Neural progenitor cell (in vitro differentiated cells): ENCODE results near the gene C11orf42. TPM values are rescaled to one million over a fixed set of nuclear protein-coding genes. Genes with fewer than 3 reads are reported as not detected.
A peak's percentile ranks its signal among the peaks of the same experiment; 100 is the strongest.

ENCODE experiments used
- DNase-seq: peaks from one replicate; pipeline ENCODE4 v3.0.0-alpha.2; 2016; ENCODE audit warnings: low spot score
- H2AFZ ChIP-seq: fragments of 200-600 bp; sonication (generic); replicated peaks from 2 replicates; pipeline ENCODE4 v1.6.1; 2016; ENCODE audit warnings: antibody characterized with exemption
- H3F3A ChIP-seq: fragments of 200-600 bp; sonication (generic); 2 replicates; pipeline ENCODE4 v1.6.1; 2016; ENCODE audit warnings: antibody characterized with exemption, low read depth
- H3K27ac ChIP-seq: fragments of 200-600 bp; sonication (generic); 2 replicates; pipeline ENCODE4 v1.5.1; 2016; ENCODE audit warnings: mild to moderate bottlenecking
- H3K27me3 ChIP-seq: fragments of 200-600 bp; sonication (generic); 2 replicates; pipeline ENCODE4 v1.6.1; 2016; ENCODE audit warnings: mild to moderate bottlenecking, moderate library complexity
- H3K36me3 ChIP-seq: fragments of 200-600 bp; sonication (generic); 2 replicates; pipeline ENCODE4 v1.5.1; 2016
- H3K4me1 ChIP-seq: fragments of 200-600 bp; sonication (generic); 2 replicates; pipeline ENCODE4 v1.6.1; 2016; ENCODE audit warnings: mixed run types
- H3K4me2 ChIP-seq: fragments of 200-600 bp; sonication (generic); 2 replicates; pipeline ENCODE4 v1.6.1; 2016
- H3K4me3 ChIP-seq: fragments of 200-600 bp; sonication (generic); 2 replicates; pipeline ENCODE4 v1.5.1; 2016
- H3K79me2 ChIP-seq: fragments of 200-600 bp; sonication (generic); 2 replicates; pipeline ENCODE4 v1.6.1; 2016; ENCODE audit warnings: low read depth
- H3K9ac ChIP-seq: fragments of 200-600 bp; sonication (generic); 2 replicates; pipeline ENCODE4 v1.6.1; 2016
- H3K9me3 ChIP-seq: fragments of 200-600 bp; sonication (generic); 2 replicates; pipeline ENCODE4 v1.5.1; 2016; ENCODE audit warnings: low read depth
- H4K20me1 ChIP-seq: fragments of 200-600 bp; sonication (generic); 2 replicates; pipeline ENCODE4 v1.6.1; 2016; ENCODE audit warnings: low read depth
- H3K27ac Mint-ChIP-seq: 3 replicates; pipeline ENCODE4 v1.8.0; 2021; ENCODE audit warnings: mixed read lengths
- H3K27me3 Mint-ChIP-seq: 2 replicates; pipeline ENCODE4 v1.8.0; 2022; ENCODE audit warnings: low read depth, mild to moderate bottlenecking, inconsistent platforms, moderate library complexity, mixed read lengths; ENCODE audit not compliant: insufficient read depth
- H3K36me3 Mint-ChIP-seq: 3 replicates; pipeline ENCODE4 v1.8.0; 2021; ENCODE audit warnings: mixed read lengths
- H3K4me1 Mint-ChIP-seq: 3 replicates; pipeline ENCODE4 v1.8.0; 2021; ENCODE audit warnings: mixed read lengths
- H3K4me3 Mint-ChIP-seq: 3 replicates; pipeline ENCODE4 v1.8.0; 2021; ENCODE audit warnings: mild to moderate bottlenecking, moderate library complexity, mixed read lengths
- H3K9me3 Mint-ChIP-seq: 3 replicates; pipeline ENCODE4 v1.8.0; 2020; ENCODE audit warnings: mixed read lengths
- CTCF ChIP-seq: fragments of 200-600 bp; sonication (generic); IDR thresholded peaks from 2 replicates; pipeline ENCODE4 v1.5.1; 2017; ENCODE audit warnings: antibody characterized with exemption, mild to moderate bottlenecking
- EZH2 ChIP-seq: fragments of 200-600 bp; sonication (generic); IDR thresholded peaks from 2 replicates; pipeline ENCODE4 v1.6.1; 2017; ENCODE audit warnings: antibody characterized with exemption, mild to moderate bottlenecking, moderate library complexity
- EZH2phosphoT487 ChIP-seq: fragments of 200-600 bp; sonication (generic); IDR thresholded peaks from 2 replicates; pipeline ENCODE4 v1.6.1; 2017; ENCODE audit warnings: antibody characterized with exemption
- total RNA-seq: library from RNA; depleted of rRNA; stranded (reverse); fragments of >200 nt; gene quantifications from 2 replicates; pipeline ENCODE4 v1.2.3, GENCODE V29; 2015; ENCODE audit warnings: low replicate concordance

The C11orf42 gene
- total RNA-seq, 1 donor from 2014 or later: not detected

GRCh38 chr11:6175440-6175839 lies 29.9 kb upstream of the C11orf42 start:
- peaks cover 2% of the 10 kb centered on the region for H3K9me3 Mint-ChIP-seq

GRCh38 chr11:6191742-6192141 lies 13.6 kb upstream of the C11orf42 start:
- H3K27me3 ChIP-seq: no peaks in the 10 kb centered on the region
- H3F3A ChIP-seq: no peaks in the 10 kb centered on the region
- no peaks in the 10 kb centered on the region for H3K9me3 ChIP-seq
- no peaks in the 10 kb centered on the region for H3K79me2 ChIP-seq
- no peaks in the 10 kb centered on the region for H4K20me1 ChIP-seq
- no peaks in the 10 kb centered on the region for H3K36me3 ChIP-seq
- TF ChIP-seq EZH2phosphoT487 (no peak), CTCF (no peak), EZH2 (no peak)
- no peak overlapping the region for H3K9ac ChIP-seq
- DNase-seq: no peak
- H3K4me1 Mint-ChIP-seq: no peaks in the 10 kb centered on the region
- H3K27ac Mint-ChIP-seq: no peak overlapping the region
- H3K4me3 ChIP-seq: no peak overlapping the region
- H3K27me3 Mint-ChIP-seq: no peaks in the 10 kb centered on the region
- no peaks in the 10 kb centered on the region for H3K9me3 Mint-ChIP-seq
- no peak overlapping the region for H3K27ac ChIP-seq
- H3K4me1 ChIP-seq: no peaks in the 10 kb centered on the region
- no peaks in the 10 kb centered on the region for H3K36me3 Mint-ChIP-seq
- no peak overlapping the region for H3K4me2 ChIP-seq
- no peak overlapping the region for H2AFZ ChIP-seq
- H3K4me3 Mint-ChIP-seq: no peak overlapping the region

More at GRCh38 chr11:6175440-6175839, 29.9 kb upstream of the C11orf42 start:
- H3K36me3 Mint-ChIP-seq: no peaks in the 10 kb centered on the region
- Histone ChIP-seq H3K9ac (no peak overlapping the region), H3K79me2 (no peaks in the 10 kb centered on the region), H2AFZ (peak overlapping the region; percentile 82), H3F3A (no peaks in the 10 kb centered on the region), H4K20me1 (no peaks in the 10 kb centered on the region), H3K4me2 (no peak overlapping the region), H3K9me3 (no peaks in the 10 kb centered on the region), H3K36me3 (no peaks in the 10 kb centered on the region), H3K27ac (no peak overlapping the region), H3K27me3 (no peaks in the 10 kb centered on the region), H3K4me1 (peaks cover 3% of the 10 kb centered on the region), H3K4me3 (no peak overlapping the region)
- no peak for DNase-seq
- no peak overlapping the region for H3K27ac Mint-ChIP-seq
- H3K4me3 Mint-ChIP-seq: no peak overlapping the region
- H3K27me3 Mint-ChIP-seq: no peaks in the 10 kb centered on the region
- TF ChIP-seq EZH2 (no peak), EZH2phosphoT487 (no peak), CTCF (no peak)
- H3K4me1 Mint-ChIP-seq: no peaks in the 10 kb centered on the region

- Histone ChIP-seq H3K4me2 (no peak overlapping the region), H3K9me3 (no peaks in the 10 kb centered on the region), H3K27me3 (no peaks in the 10 kb centered on the region), H3F3A (no peaks in the 10 kb centered on the region), H3K4me3 (no peak overlapping the region), H3K36me3 (no peaks in the 10 kb centered on the region), H3K79me2 (no peaks in the 10 kb centered on the region), H3K4me1 (no peaks in the 10 kb centered on the region), H3K9ac (no peak overlapping the region), H4K20me1 (no peaks in the 10 kb centered on the region), H2AFZ (no peak overlapping the region), H3K27ac (no peak overlapping the region)
- DNase-seq: no peak
- TF ChIP-seq EZH2: no peak
- TF ChIP-seq CTCF: no peak
- TF ChIP-seq EZH2phosphoT487: no peak
- H3K4me1 Mint-ChIP-seq: no peaks in the 10 kb centered on the region
- H3K4me3 Mint-ChIP-seq: no peak overlapping the region
- no peaks in the 10 kb centered on the region for H3K9me3 Mint-ChIP-seq
- H3K27ac Mint-ChIP-seq: no peak overlapping the region
- H3K36me3 Mint-ChIP-seq: no peaks in the 10 kb centered on the region
- H3K27me3 Mint-ChIP-seq: no peaks in the 10 kb centered on the region
Observed at GRCh38 chr11:6194065-6194581, 11.2 kb upstream of the C11orf42 start.
